Epidermal melanocyte (primary cell): Measurements from ENCODE around the gene TMPRSS9.
A peak's percentile ranks its signal among the peaks of the same experiment; 100 is the strongest.

Source experiments
- DNase-seq: peaks from one replicate; pipeline ENCODE4 v3.0.0; 2011; ENCODE audit warnings: low spot score; ENCODE audit not compliant: insufficient read length

Gene TMPRSS9

DNA sequence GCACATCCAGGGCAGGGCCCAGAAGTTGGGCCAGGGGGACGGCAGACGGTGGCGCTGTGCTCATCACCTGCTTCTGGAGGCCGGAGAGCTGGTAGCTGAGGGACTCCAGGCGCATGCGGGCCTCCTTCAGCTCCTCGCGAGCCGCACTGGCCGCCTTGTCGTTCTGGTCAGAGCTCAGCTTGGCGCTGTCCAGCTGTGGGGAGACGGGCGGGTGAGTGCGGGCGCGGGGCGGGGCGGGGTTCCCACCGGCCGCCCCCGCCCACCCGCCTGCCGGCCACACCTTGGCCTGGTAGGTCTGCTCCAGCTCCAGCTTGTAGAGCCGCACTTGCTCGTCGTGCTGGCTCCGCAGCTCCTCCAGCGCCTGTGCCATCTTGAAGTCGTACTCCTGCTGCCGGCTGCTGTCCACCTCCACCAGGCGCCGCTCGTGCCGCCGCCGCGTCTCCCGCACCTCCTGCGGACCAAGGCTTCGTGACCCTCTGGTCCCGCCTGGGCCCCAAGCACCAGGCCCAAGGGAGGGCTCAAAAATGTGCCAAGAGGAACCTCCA lies 74.7 kb downstream of the TMPRSS9 start:
- no peak for DNase-seq

GRCh38 chr19:2436384-2436783 lies 76.3 kb downstream of the TMPRSS9 start:
- no peak for DNase-seq

- DNase-seq: no peak
Measured at GRCh38 chr19:2436926-2437325, 76.9 kb downstream of the TMPRSS9 start.

- no peak for DNase-seq
Measured at GRCh38 chr19:2438178-2438577, 78.1 kb downstream of the TMPRSS9 start.

- DNase-seq: no peak
Measured at GRCh38 chr19:2440515-2440914, 80.5 kb downstream of the TMPRSS9 start.

DNA sequence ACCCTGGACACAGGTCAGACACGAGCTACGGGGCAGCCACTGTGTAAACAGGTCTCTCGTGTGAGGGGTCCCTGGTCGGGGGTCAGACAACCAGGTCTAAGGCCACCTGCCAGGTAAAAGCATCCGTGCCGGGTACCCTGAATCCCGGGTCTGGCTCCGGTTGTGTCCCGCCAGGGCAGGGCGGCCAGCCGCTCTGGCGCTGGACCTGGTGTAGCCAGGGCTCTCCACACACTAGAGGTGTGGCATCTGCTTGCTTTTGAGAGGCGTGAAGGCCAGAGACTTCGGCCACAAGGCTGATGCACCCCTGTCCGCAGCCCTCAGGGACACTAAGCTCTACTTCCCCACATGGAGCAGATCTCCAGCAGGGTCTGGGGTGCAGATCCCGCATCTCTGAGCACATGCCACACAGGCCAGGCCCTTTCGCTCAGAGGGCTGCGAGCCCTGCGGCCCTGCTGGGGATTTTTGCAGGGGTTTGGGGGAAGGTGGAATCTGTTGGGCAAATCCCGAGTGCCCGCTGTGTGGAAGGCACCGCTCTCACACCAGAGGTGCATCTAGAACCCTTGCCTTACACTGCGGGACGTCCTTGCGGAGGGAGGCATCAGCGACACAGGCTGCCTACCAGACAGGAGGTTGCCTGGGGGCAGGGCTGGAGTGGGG lies 81.2 kb downstream of the TMPRSS9 start:
- no peak for DNase-seq

DNA sequence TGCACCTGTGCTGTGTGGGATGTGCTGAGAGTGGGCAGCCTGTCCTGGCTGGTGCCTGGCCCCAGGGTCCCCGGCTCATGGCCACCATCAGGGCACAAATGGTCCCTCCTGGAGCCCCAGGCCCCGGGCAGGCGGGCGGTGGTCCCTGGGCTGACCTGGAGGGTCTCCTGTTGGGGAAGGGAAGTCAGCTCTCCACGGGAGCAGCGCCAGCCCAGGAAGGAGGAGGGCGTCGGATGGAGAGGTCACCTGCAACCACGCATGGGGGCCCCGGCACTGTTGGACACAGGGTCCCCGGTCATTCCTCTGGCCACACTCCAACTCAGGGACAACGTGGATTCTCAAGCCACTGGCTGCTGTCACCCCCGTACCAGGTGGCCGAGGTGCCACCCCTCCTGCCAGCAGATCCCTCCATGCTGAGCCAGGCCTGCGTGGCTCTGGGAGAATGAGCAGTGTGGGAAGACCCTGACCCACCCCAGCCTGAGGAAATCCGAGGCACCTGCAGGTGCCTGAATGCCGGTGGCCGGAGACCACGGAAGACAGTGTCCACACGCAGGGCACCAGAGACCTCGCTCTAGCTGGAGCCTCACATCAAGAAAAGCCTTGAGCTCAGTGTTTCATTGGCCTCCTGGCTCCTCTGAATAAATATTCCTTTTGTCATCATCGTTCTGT lies 83.2 kb downstream of the TMPRSS9 start:
- no peak for DNase-seq

DNA sequence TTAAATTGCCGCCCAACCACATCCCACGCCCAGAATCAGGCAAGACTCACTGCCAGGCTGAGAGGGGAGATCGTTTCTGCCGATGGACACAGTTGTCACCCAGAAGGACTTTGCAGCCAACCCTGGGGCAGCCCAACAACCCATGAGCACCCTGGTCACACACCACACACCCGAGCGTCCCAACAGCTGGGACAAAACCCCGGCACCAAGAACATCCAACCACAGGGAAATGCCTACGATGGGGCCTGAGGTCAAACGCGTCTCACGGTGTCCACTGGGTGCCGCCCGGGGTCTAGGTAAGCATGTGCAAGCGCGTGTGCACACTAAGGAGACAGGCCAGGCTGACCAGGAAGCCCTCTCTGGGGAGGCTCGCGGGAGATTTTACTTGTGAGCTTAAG lies 83.7 kb downstream of the TMPRSS9 start:
- no peak for DNase-seq

DNA sequence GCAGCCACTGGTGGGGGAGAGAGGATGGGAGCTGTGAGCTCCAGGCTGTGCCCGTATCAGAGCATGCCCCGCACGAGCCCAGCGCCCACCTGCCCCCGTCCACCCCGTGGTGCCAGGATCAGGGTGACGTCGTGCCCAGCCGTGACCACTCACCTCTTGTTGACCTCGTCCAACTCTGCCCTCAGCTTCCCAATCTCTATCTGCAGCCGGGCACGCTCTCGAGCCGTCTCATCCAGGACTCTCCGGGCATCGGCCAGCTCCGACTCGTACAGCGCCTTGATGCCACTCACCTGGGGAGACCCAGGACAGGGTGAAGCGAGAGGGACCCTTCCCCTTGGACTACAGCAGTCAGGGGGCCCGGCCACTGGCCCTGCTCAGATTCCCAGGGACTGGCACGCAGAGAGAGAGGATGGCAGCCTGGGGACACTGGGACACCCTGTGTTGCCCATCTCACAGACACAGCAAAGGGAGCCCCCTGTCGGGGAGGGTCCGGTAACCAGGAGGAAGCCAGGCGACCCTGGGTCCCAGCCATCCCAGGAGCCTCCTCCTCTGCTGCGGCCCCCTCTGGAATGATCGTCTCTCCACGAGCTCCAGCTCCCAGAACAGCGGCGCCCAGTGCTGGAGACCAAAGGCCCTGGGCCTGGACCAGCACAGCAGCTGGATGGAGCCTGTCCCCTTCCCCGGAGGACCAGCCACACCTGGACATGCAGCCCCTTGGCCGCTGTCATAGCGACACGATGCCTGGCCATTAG lies 84.4 kb downstream of the TMPRSS9 start:
- DNase-seq: no peak

DNA sequence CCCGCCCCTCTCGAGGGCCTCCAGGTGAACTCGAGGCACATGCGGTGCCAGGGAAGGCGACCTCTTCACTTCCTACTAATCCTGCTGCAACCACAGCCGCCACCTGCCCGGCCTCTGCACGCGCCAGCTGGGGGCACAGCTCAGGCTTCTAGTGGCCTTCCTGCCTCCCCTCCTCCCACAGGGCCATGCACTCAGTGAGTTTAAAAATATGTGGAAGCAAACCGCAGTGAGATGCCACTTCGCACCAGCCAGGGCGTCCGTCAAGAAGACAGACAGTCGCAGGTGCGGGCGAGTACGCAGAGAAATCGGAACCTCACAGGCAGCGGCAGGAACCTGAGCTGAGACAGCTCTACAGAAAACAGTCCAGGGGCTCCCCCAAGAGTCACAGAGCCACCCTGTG lies 86.3 kb downstream of the TMPRSS9 start:
- no peak for DNase-seq

DNA sequence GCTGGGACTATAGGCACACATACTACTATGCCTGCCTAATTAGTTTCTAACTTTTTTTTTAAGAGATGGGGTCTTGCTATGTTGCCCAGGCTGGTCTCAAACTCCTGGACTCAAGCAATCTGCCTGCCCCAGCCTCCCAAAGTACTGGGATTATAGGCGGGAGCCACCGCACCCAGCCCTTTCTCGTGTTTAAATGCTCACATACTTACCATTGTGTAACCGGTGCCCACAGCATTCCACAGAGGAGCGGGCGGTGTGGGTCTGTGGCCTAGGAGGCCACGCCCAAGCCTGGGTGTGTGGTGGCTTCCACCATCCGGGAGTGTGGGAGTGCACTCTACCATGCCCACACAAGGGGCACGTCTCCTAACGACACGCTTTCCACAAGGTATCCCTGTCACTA lies 89.0 kb downstream of the TMPRSS9 start:
- DNase-seq: no peak

GRCh38 chr19:2451138-2451537 lies 91.1 kb downstream of the TMPRSS9 start:
- no peak for DNase-seq

- no peak for DNase-seq
Measured at GRCh38 chr19:2451741-2452140, 91.7 kb downstream of the TMPRSS9 start.

GRCh38 chr19:2453431-2454025 lies 93.5 kb downstream of the TMPRSS9 start:
- DNase-seq: no peak

- DNase-seq: no peak
Measured at GRCh38 chr19:2454199-2454961, 94.3 kb downstream of the TMPRSS9 start.

DNA sequence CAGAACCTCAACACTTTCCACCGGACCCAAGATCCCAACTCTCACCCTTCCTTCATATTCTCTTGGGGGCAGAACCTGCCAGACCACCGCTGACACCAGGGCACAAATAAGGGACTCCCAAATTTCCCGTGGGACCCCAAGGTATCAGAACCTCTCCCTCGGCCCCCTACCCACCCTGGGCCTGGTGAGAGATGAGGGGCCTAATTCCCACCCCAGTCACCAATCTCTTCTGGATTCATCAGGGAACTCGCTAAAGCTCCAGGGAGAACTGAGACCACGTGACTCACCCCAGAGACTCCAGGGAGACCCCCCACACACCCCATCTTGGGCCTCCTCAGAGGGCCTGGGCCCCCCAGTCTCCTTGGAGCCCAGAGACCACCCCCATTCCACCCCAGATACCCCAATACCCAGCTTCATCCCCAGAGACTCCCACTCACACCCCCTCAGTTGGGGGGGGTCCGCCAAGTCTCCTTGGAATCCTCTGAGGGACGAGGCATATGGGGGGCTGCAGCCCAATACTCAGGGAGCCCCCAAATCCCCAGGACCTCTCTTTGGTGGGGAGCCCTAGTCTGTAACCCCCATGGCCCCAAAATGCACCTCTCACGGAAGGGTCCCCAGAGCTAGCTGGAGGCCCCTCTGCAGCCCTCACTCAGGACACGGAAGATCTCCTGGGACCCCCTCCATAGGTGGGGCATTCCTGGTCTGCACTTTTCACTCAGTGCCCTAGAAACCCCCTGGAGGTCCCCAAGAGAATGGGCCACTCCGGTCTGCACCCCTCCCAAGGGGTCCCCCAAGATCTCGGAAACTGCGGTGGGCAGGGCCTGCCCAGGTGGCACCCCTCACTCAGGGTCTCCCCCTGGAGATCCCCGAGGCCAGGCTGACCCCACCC lies 95.1 kb downstream of the TMPRSS9 start:
- no peak for DNase-seq

DNA sequence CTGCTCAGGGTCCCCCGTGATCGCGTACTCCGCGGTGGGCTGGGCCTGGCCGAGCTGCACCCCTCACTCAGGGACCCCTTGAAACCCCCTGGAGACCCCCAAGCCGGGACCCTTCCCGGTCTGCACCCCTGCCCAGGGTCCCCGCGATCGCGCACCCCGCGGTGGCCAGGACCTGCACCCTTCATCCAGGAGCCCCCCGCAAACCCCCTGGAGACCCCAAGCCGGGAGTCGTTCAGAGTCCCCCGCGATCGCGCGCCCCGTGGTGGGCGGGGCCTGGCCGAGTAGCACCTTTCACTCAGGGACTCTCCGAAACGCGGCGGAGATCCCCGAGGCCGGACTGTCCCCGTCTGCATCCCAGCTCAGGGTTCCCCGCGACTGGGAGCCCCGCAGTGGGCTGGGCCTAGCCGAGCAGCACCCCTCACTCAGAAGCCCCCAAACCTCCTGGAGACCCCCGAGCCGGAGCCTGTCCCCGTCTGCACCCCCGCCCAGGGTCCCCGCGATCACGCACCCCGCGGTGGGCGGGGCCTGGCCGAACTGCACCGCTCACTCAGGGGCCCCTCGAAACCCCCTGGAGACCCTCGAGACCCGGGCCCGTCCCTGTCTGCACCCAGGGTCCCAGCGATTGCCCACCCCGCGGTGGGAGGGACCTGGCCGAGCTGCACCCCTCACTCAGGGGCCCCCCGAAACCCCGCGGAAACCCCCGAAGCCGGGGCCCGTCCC lies 95.9 kb downstream of the TMPRSS9 start:
- peak; percentile 35 for DNase-seq

- no peak for DNase-seq
Measured at GRCh38 chr19:2457394-2458037, 97.5 kb downstream of the TMPRSS9 start.

DNA sequence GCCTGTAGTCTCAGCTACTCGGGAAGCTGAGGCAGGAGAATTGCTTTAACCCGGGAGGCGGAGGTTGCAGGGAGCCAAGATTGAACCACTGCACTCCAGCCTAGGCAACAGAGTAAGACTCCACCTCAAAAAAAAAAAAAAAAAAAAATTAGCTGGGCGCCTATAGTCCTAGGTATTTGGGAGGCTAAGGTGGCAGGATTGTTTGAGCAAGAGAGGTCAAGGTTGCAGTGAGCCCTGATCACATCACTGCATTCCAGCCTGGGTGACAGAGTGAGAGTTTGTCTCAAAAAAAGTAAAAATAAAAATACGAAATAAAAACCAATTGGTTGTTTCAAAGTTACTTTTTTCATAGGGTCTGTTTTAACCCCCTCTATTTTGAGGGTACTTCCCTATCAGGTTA lies 98.0 kb downstream of the TMPRSS9 start:
- DNase-seq: no peak
